NCI-H510A treated with DMSO at 0.1 percent for 48 hours (cell line): Measurements from ENCODE around the gene CHRNB1.

ENCODE experiments used
- DNase-seq: peaks from one replicate; lab custom pipeline; 2025; lab: John Stamatoyannopoulos, UW

CHRNB1 gene

DNA sequence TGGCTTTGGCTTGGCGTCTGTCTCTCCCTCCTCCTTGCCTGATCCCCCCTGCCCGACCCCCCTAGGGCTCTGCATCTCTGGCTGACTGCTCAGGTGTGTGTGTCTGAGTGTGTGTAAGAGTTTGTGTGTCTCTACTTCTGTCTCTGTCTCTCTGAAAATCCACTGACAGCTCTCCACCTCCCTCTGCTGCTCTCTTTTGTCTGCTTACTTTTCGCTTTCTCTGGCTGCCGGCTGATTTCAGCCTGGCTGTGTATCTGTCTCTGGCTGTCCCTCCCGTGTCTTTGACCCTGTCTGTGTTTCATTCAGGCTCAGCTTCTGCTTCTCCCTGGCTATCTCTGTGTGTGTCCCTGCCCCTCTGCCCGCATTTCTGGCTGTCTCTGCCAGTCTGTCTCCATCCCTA is 28.5 kb upstream of the CHRNB1 start:
- no peak for DNase-seq

DNA sequence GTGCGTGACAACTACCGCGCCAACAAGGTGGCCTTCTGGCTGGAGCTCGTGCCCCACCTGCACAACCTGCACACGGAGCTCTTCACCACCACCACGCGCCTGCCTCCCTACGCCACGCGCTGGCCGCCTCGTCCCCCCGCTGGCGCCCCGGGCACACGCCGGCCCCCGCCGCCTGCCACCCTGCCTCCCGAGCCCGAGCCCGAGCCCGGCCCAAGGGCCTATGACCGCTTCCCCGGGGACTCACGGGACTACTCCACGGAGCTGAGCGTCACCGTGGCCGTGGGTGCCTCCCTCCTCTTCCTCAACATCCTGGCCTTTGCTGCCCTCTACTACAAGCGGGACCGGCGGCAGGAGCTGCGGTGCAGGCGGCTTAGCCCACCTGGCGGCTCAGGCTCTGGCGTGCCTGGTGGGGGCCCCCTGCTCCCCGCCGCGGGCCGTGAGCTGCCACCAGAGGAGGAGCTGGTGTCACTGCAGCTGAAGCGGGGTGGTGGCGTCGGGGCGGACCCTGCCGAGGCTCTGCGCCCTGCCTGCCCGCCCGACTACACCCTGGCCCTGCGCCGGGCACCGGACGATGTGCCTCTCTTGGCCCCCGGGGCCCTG is 27.7 kb upstream of the CHRNB1 start:
- no peak for DNase-seq

DNA sequence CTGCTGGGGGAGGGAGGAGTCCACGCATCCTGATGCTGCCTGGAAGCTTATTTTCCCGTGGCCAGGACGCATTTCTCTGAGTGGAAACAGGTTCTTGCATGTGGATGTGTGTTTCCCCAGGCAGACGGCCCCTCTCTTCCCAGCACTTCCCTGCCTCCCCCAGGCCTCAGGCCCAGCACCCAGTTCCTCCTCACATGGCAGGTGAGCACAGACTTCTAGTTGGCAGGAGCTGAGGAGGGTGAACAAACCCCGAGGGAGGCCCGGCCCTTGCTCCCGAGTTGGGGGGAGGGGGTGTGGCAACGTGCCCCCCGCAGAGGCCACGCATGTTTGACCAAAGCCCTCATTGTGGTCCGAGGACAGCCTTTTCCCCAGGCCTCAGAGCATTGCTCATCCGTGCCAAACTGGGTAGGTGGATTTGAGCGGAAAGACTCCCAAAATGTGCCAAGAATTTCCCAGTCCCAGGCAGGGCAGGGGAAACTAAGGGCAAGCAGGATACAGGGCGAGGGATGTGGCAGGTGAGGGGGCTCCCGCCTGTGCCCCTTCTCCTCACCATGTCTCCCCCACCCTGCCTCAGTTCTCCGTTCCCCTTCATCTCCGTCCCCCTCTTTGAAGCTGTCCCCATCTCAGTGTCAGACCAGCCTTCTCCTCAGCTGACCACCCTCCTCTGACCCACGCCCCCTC is 26.2 kb upstream of the CHRNB1 start:
- no peak for DNase-seq

DNA sequence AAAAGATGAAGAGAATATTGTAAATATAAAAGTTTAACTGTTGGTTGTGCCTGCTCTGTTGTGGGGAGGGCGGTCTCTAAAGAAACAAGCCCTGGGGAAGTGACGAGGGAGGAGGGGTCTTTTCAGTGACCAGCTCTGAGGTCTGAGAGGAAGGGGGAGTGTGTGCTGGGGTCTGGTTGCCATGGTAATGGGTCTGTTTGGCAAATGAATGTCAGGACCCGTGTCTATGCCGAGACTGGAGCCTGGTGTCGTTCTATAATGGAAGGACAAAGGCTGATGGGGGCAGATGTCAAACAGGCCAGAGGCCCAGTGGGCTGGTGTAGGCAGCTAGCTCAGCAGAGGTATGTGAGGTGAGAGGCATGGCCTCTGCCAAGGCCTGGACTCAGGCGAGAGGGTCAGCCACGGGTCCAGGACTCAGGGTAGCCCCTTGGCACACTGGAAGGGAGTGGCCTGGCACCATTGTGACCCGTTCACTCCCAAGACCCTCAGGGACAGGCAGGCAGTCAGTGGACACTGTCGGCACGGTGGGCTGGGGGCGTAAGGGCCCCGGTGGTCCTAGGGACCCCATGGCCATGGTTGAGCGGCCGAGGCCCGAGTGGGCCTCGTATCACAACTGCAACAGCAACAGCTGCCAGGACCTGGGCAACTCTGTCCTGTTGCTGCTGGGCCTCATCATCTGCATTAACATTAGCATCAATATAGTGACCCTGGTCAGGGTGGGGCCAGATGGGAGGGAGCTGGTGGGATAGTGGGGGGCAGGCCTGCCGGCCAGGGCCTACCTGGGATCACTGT is 24.8 kb upstream of the CHRNB1 start, which contains the start of gene SPEM1:
Gene SPEM1 (plus strand): TSS at position 506 of the 792 bp plus-strand sequence. CDS start 61 bp downstream, at position 567.
- no peak for DNase-seq

DNA sequence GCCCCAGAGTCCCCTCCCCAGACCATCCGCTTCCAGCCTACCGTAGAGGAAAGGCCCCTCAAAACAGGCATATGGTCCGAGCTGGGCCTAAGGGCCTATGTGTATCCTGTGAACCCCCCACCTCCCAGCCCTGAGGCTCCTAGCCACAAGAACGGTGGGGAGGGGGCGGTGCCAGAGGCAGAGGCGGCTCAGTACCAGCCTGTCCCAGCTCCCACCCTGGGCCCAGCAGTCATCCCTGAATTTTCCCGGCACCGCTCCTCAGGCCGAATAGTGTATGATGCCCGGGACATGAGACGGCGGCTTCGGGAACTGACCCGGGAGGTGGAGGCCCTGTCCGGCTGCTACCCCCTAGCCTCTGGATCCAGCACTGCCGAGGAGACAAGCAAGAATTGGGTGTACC is 23.7 kb upstream of the CHRNB1 start:
- DNase-seq, result no peak

DNA sequence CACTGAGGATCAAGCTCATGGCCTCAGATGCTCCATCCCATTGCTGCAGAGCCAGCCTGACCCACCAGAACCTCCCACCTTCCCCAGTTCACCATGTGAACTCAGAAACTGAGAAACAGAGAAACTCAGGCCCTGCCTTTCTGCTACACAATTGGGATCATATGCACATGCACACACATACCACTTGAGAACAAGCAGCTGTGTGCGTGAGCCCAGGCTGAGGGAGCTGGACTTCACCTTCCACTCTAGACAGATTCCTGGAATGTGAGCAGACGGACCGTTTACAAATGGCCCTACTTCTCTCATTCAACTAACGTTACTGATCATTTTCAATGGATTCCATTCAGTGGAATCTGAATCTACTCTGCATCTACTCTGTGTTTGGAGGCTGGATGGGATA is 21.2 kb upstream of the CHRNB1 start:
- DNase-seq, result no peak

DNA sequence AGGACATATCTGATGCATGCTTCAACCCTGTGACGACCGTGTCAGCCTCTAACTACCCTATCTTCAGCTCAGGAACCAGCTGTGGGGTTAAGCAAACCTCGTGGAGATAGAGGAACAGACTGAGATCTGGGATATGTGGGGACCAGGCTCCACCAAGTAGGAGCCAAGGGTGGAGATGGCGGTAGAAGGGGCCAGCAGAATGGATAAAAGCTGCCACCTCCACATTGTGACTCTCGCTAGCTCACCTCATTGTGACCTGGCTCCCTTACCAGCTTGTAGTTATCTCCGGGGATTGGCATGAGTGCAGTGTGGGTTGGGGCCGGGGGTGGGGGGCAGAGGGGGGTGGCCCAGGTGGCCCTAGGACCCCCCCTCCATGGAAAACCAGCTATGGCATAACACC is 19.5 kb upstream of the CHRNB1 start, which contains the start of gene SPEM2:
Gene SPEM2 (plus strand): TSS at position 301 of the 400 bp plus-strand sequence. CDS start 73 bp downstream, at position 374.
- no peak for DNase-seq

DNA sequence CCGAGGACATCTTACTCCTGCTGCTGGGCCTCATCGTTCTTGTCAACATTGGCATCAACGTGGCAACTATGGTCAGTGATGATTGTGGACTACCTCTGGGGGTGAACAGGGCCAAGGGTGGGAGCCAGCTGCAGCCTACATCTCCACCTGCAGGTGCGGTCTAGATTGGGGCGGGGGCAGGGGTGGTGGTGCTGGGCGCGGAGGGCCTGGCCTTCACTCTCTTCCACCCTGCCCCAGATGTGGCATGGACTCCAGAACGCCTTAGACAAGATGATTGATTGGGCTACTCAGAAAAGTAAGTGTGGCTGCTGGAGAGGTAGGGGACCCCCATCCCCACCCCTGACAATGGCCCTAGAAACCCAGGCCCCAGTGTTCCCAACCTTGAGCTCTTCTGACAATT is 19.1 kb upstream of the CHRNB1 start:
- DNase-seq, result no peak

DNA sequence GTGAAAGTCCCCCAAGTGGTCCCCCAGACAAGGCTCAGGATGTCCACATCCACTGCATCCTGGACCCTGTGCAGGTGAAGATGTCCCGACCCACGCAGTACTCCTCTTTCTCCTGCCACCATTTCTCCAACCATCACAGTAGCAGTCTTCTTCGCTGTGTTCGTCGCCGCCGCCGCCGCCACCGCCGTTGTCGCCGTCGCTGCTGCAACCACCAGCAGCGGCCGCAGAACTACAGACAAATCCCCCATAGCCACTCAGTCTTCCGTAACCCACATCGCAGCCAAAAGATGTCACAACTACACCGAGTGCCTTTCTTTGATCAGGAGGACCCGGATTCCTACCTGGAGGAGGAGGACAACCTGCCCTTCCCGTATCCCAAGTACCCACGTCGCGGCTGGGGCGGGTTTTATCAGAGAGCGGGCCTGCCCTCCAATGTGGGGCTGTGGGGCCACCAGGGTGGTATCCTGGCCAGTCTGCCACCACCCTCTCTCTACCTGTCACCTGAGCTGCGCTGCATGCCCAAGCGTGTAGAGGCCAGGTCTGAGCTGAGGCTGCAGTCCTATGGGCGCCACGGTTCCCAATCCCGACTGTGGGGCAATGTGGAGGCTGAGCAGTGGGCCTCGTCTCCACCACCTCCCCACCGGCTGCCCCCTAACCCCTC is 18.5 kb upstream of the CHRNB1 start:
- no peak for DNase-seq

DNA sequence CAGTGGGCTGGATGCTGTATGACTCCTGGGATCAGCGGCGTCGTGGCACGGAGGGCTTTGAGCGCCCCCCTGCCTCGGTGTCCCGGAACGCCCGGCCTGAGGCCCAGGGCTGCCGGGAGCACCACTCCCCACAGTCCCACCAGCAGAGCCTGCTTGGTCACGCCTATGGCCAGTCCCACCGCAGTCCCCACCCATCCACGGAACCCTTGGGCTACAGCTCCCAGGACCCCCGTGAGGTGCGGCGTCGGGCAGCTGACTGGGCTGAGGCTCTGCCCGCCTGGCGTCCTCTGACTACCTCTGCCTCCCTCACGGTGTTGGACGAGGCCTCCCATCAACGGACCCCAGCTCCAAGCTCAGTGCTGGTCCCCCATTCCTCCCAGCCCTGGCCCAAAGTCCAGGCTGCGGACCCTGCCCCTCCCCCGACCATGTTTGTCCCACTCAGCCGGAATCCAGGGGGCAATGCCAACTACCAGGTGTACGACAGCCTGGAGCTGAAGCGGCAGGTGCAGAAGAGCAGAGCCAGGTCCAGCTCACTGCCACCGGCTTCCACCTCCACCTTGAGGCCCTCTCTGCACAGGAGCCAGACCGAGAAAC is 17.9 kb upstream of the CHRNB1 start:
- DNase-seq, result no peak

DNA sequence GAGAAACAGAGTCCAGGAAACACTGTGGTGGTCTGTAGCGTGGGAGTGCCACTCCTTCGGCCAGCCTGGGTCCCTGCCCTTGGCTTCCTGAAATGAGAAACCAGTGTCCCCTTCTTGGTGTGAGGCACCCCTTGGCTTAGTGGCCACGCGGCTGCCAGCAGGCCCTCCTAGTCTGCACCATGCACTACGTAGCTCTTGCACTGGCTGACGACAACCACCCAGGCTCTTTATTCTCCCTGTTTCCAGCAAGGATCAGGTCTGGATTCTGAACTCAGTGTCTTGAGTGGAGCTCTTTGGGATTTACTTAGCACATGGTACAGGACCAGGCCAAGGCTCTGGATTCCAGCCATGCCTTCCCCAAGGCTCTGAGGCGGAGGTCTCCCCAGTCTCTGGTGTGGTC is 17.3 kb upstream of the CHRNB1 start:
- DNase-seq, result no peak

DNA sequence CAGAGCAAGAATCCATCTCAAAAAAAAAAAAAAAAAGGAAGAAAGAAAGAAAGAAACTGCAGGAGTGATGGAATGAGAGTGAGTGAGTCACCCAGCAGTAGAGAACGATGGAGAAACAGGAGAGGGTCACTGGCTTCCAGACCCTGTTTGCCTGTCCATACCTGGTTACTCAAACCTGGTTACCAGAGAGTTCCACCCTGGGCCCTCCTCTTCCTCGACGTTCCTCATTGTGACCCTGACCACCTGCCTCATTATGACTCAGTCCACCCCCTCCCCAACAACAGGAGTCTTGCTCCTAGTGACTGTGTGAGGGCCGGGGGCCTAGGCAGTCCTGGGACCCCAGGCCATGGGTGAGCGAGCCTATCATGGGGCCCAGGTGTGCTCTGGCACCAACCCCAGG is 16.3 kb upstream of the CHRNB1 start, which contains the start of gene SPEM3:
Gene SPEM3 (plus strand): TSS at position 301 of the 400 bp plus-strand sequence. CDS start 46 bp downstream, at position 347.
- DNase-seq, result no peak

DNA sequence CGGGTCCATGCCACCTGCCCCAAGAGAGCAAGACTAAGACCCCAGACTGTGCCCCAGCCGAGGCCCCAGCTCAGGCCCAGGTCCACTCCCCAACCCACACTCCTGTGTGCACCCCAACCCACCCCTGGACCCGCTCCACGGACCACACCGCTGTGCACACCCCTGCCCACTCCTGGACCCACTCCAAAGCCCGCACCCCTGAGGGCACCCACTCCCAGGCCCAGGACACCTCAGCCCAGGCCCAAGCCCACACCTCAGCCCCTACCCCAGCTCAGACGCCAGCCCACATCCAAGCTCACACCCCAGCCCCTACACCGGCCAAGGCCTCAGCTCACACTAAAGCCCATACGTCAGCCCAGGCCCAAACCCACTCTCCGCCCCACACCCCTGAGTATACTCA is 15.1 kb upstream of the CHRNB1 start:
- DNase-seq, result no peak

DNA sequence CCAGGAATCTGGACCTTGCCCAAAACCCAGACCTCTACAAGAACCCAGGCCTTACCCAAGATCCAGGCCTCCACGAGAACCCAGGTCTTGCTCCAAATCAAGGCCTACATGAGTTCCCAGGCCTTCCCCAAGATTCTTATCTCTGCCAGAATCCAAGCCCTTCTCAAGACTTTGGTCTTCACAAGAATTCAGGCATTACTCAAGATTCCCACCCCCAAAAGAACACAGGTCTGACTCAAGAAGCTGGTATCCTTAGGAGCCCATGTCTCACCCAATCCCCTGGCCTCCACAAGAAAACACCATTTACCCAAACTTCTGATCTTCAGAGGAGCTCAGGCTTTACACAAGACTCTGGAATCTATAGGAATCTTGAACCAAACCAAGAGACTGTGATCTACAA is 13.6 kb upstream of the CHRNB1 start:
- DNase-seq, result no peak

DNA sequence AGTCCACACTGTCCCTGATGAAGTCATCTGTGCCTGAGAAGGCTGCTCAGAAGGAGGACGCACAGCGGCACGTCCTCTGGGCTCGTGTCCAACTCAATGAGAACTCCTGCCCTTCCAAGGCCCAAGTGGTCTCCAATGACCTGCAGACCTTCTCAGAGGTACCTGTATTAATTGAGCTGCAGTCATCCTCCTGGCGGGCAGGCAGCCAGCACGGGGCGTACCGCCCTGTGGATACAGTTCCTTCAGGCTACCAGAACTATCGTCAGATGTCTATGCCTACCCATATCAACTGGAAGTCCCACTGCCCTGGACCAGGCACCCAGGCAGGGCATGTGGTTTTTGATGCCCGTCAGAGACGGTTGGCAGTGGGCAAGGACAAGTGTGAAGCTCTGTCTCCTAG is 12.6 kb upstream of the CHRNB1 start:
- DNase-seq, result no peak

DNA sequence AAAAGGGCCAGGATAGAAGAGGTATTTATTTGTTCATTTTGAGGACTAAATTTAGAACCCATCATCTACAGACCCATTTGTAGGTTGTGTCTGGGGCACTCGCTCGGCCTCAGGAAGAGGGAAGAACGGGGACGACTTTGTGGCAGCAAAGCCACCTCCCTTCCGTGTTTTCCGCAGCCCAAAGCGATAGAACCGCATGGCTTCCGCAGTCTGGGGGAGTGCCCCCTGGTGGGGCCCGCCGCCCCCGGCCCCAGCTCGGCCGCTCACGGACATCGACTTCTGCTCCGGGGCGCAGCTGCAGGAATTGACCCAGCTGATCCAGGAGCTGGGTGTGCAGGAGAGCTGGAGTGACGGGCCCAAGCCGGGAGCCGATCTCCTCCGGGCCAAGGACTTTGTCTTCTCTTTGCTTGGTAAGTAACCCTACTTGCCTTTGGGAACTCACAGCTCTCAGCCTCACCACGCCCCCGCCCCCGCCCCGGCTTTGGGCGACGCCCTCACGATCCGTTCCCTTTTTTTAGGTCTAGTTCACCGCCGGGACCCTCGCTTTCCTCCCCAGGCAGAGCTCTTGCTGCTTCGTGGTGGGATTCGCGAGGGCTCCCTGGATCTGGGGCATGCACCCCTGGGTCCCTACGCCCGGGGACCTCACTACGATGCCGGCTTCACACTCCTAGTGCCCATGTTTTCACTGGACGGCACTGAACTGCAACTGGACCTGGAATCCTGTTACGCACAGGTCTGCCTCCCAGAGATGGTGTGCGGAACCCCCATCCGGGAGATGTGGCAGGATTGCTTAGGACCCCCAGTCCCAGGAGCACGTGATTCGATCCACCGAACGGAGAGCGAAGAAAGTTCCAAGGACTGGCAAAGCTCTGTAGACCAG is 8.9 kb upstream of the CHRNB1 start:
- peak; percentile 76 for DNase-seq

DNA sequence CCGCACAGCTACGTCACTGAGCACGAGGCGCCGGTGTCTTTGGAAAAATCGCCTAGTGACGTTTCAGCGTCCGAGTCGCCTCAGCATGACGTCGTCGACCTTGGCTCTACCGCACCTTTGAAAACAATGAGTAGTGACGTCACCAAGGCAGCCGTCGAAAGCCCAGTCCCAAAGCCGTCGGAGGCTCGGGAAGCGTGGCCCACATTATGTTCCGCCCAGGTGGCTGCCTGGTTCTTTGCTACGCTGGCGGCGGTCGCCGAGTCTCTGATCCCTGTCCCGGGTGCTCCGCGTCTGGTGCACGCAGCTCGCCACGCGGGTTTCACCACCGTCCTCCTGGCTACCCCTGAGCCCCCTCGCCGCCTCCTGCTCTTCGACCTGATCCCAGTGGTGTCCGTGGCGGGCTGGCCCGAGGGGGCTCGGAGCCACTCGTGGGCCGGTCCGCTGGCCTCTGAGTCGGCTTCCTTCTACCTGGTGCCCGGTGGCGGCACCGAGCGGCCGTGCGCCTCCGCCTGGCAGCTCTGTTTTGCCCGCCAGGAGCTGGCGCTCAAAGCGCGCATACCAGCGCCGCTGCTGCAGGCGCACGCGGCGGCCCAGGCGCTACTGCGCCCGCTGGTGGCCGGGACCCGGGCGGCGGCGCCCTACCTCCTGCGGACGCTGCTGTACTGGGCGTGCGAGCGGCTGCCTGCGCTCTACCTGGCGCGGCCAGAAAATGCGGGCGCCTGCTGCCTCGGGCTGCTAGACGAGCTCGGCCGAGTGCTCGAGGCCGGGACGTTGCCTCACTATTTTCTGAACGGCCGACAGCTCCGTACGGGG is 8.1 kb upstream of the CHRNB1 start:
- peak; percentile 36 for DNase-seq

DNA sequence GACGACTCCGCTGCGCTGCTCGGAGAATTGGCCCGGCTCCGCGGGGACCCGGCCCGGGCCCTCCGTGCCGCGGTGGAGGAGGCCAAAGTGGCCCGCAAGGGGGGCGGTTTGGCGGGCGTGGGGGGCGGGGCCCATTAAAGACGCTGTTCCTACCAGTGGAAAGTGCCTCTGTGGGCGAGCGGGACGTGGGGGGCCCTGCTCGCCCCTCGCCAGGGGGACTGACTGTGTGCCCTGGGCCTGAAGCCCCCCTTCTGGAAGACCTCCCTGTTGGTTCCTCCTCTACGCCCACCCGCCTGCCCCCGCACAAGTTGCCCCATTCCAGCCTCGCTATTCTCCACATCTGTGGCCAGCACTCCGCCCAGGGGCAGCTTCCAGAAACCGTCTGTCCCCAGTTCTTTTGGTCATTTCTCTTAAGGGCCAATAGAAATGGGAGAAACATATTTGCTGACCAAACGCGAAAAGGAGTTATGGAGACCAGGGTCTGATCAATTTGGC is 7.4 kb upstream of the CHRNB1 start:
- no peak for DNase-seq

DNA sequence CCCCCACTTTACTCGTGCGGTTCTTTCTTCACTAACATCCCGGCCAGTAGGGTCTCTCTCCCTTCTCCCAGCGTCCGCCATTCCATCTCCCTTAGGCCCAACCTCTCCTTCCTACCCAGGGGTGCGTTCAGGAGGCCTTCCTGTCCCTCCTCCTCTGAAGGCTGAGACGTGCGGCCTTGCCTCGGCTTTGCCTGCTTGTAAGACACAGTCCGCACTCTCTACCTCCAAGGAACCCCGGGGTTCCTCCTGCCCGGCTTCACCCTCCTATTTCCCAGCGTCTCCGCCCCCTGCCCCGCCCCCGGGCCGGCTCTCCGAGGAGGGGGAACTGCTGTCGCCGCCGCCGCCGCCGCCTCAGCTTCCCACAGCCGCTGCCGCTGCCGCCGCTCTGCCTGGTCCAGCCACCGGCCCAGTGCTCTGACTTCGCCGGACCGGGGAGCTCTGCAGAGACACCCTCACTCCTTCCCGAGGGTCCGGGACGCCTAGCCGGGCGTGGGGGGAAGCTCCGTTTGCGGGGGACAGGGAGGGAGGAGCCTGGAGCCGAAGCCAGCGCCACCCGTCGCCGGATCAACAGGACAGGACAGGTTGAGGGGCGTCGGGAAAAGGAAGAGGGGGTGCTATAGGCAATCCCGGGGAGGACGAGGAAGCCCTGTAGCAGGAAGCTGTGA is 6.8 kb upstream of the CHRNB1 start:
- DNase-seq, result no peak
